ENCODE data around the gene PLK5.
"Not testable (repeated sequence)": the region's sequence is repeated elsewhere in the genome, so short reads cannot be mapped to it uniquely, and the experiment has no call there.

The PLK5 gene

GRCh38 chr19:1526066-1526778 is 2.3 kb downstream of the PLK5 start:
- no peak for TF ChIP-seq CTCF (conservative IDR thresholded peaks at IDR 0.05)

GRCh38 chr19:1526979-1527649 is 3.2 kb downstream of the PLK5 start:
- no peak for TF ChIP-seq CTCF (conservative IDR thresholded peaks at IDR 0.05)
- H3K27ac ChIP-seq = no peak overlapping the region

More at GRCh38 chr19:1526066-1526778, 2.3 kb downstream of the PLK5 start:
- no peak overlapping the region for H3K27ac ChIP-seq

- no peak overlapping the region for H3K27ac ChIP-seq
- TF ChIP-seq CTCF (conservative IDR thresholded peaks at IDR 0.05) = no peak
Measured at GRCh38 chr19:1527650-1528309, 3.9 kb downstream of the PLK5 start.

- no peak for TF ChIP-seq CTCF (conservative IDR thresholded peaks at IDR 0.05)
- H3K27ac ChIP-seq = no peak overlapping the region
Measured at GRCh38 chr19:1528596-1529429, 4.9 kb downstream of the PLK5 start.

- TF ChIP-seq CTCF (conservative IDR thresholded peaks at IDR 0.05) = no peak
Measured at GRCh38 chr19:1529430-1529816, 5.5 kb downstream of the PLK5 start.

GRCh38 chr19:1530856-1531255 is 7.0 kb downstream of the PLK5 start:
- not testable (repeated sequence) for H3K27ac ChIP-seq

More at GRCh38 chr19:1529430-1529816, 5.5 kb downstream of the PLK5 start:
- no peak overlapping the region for H3K27ac ChIP-seq

- TF ChIP-seq CTCF (conservative IDR thresholded peaks at IDR 0.05) = no peak
Measured at GRCh38 chr19:1531587-1531986, 7.7 kb downstream of the PLK5 start.

More at GRCh38 chr19:1531587-1531986, 7.7 kb downstream of the PLK5 start:
- no peak overlapping the region for H3K27ac ChIP-seq

Measured in VCaP (cell line).